Neural cell (in vitro differentiated cells): ENCODE data around the gene TNFSF15.

Source experiments
- CTCF ChIP-seq: fragments of 450-650 bp; IDR thresholded peaks from 2 replicates; pipeline ENCODE4 v1.5.1; 2014; ENCODE audit warnings: antibody characterized with exemption, mild to moderate bottlenecking, moderate library complexity; ENCODE audit not compliant: poor library complexity, severe bottlenecking
- EP300 ChIP-seq: fragments of 450-650 bp; conservative IDR thresholded peaks from 2 replicates; pipeline ENCODE4 v1.6.1; 2014; ENCODE audit warnings: antibody characterized with exemption, mild to moderate bottlenecking, moderate library complexity; ENCODE audit not compliant: poor library complexity, severe bottlenecking
- POLR2AphosphoS5 ChIP-seq: IDR thresholded peaks from 2 replicates; pipeline ENCODE4 v1.6.1; 2012

- TF ChIP-seq EP300 (no peak), CTCF (no peak), POLR2AphosphoS5 (no peak)
Observed at GRCh38 chr9:114774524-114774923, 31.3 kb downstream of the TNFSF15 start.
